Upper lobe of right lung (tissue), 1 donor: ENCODE data around the gene TEX101. TPM values are rescaled to one million over a fixed set of nuclear protein-coding genes. Genes with fewer than 3 reads are reported as not detected.
"Not testable (repeated sequence)": the region's sequence is repeated elsewhere in the genome, so short reads cannot be mapped to it uniquely, and the experiment has no call there.

Experiments
- ATAC-seq: fragments of 200-7000 bp; cut with Tn5 transposase; one replicate; pipeline ENCODE4 v1.9.1; 2020; ENCODE audit warnings: mild to moderate bottlenecking, moderate library complexity
- DNase-seq: peaks from one replicate; pipeline ENCODE4 v3.0.0-alpha.2; 2020
- H3K27ac ChIP-seq: fragments of 200-600 bp; one replicate; pipeline ENCODE4 v1.8.0; 2022
- H3K27me3 ChIP-seq: fragments of 200-600 bp; one replicate; pipeline ENCODE4 v1.8.0; 2022; ENCODE audit warnings: mild to moderate bottlenecking
- H3K36me3 ChIP-seq: fragments of 200-600 bp; one replicate; pipeline ENCODE4 v1.8.0; 2022
- H3K4me1 ChIP-seq: fragments of 200-600 bp; one replicate; pipeline ENCODE4 v1.8.0; 2022
- H3K4me3 ChIP-seq: fragments of 200-600 bp; one replicate; pipeline ENCODE4 v1.8.0; 2022; ENCODE audit warnings: mild to moderate bottlenecking
- H3K9me3 ChIP-seq: fragments of 200-600 bp; one replicate; pipeline ENCODE4 v1.8.0; 2022
- CTCF ChIP-seq: fragments of 200-600 bp; IDR thresholded peaks from one replicate; pipeline ENCODE4 v1.8.0; 2022; ENCODE audit warnings: antibody characterized with exemption
- intact Hi-C: fragments of 100-400 bp; cut with DNase I; formaldehyde crosslinking; loops from one replicate; pipeline ENCODE4 v1.11.0; 2022
- total RNA-seq: library from RNA; stranded (reverse); fragmentation: NEBNext Ultra II Directional; extraction: Animal tissue kit (Norgen Biotek cat#: 25700); gene quantifications from one replicate; pipeline ENCODE4 v1.2.1, GENCODE V29; 2021
- donor health status: DM: no; HTN: yes; CAD: no; lungs with severe emphysema.

The TEX101 gene
- total RNA-seq, 1 donor from 2014 or later = not detected

GRCh38 chr19:43433689-43434088, 19.0 kb downstream of the TEX101 start:
- Histone ChIP-seq H3K4me3 (no peak overlapping the region), H3K36me3 (no peaks in the 10 kb centered on the region), H3K4me1 (peaks cover 7% of the 10 kb centered on the region), H3K9me3 (no peaks in the 10 kb centered on the region), H3K27me3 (no peaks in the 10 kb centered on the region), H3K27ac (no peak overlapping the region)
- DNase-seq (no peak), ATAC-seq (no peak)
- no peak for TF ChIP-seq CTCF
- intact Hi-C loops = no loop called here

- Histone ChIP-seq H3K27ac (no peak overlapping the region), H3K27me3 (no peaks in the 10 kb centered on the region), H3K9me3 (no peaks in the 10 kb centered on the region), H3K4me1 (peaks cover 11% of the 10 kb centered on the region), H3K4me3 (no peak overlapping the region), H3K36me3 (no peaks in the 10 kb centered on the region)
- DNase-seq (no peak), ATAC-seq (no peak)
- TF ChIP-seq CTCF = no peak
- intact Hi-C loops = no loop called here
These were observed 21.1 kb downstream of the TEX101 start for GRCh38 chr19:43435775-43436174.

- H3K4me1 ChIP-seq = peaks cover 11% of the 10 kb centered on the region
- H3K27me3 ChIP-seq, H3K9me3 ChIP-seq, ATAC-seq, H3K27ac ChIP-seq, H3K4me3 ChIP-seq, H3K36me3 ChIP-seq, DNase-seq, intact Hi-C loops: not testable (repeated sequence)
These were observed 22.6 kb downstream of the TEX101 start for GRCh38 chr19:43437284-43437683.

GRCh38 chr19:43437712-43438111, 23.0 kb downstream of the TEX101 start:
- ATAC-seq (no peak), DNase-seq (no peak)
- Histone ChIP-seq H3K36me3 (no peaks in the 10 kb centered on the region), H3K27ac (no peak overlapping the region), H3K27me3 (no peaks in the 10 kb centered on the region), H3K4me3 (no peak overlapping the region), H3K9me3 (no peaks in the 10 kb centered on the region), H3K4me1 (peaks cover 11% of the 10 kb centered on the region)
- no peak for TF ChIP-seq CTCF
- intact Hi-C loops = no loop called here

- ATAC-seq (peak; percentile 67), DNase-seq (no peak)
- H3K4me1 ChIP-seq = peaks cover 11% of the 10 kb centered on the region
- no peaks in the 10 kb centered on the region for H3K36me3 ChIP-seq
- no peaks in the 10 kb centered on the region for H3K9me3 ChIP-seq
- H3K27me3 ChIP-seq = no peaks in the 10 kb centered on the region
- H3K4me3 ChIP-seq = no peak overlapping the region
- intact Hi-C loops = no loop called here
- H3K27ac ChIP-seq = peak overlapping the region; percentile 27
- no peak for TF ChIP-seq CTCF
These were observed 23.8 kb downstream of the TEX101 start for GRCh38 chr19:43438291-43439031.

GRCh38 chr19:43439032-43439708, 24.5 kb downstream of the TEX101 start:
- Histone ChIP-seq H3K4me1 (peaks cover 11% of the 10 kb centered on the region), H3K9me3 (no peaks in the 10 kb centered on the region), H3K27me3 (no peaks in the 10 kb centered on the region), H3K36me3 (no peaks in the 10 kb centered on the region), H3K27ac (no peak overlapping the region), H3K4me3 (no peak overlapping the region)
- DNase-seq = no peak
- ATAC-seq = peak; percentile 68
- intact Hi-C loops = no loop called here
- TF ChIP-seq CTCF = no peak
